IPS-15b (cell line): ENCODE measurements around the gene RBM33.

ENCODE experiments used
- H3K27me3 ChIP-seq: one replicate; pipeline ENCODE4 v1.6.1; 2013; ENCODE audit warnings: low read length; ENCODE audit not compliant: control insufficient read depth, insufficient read depth
- H3K36me3 ChIP-seq: one replicate; pipeline ENCODE4 v1.6.1; 2013; ENCODE audit warnings: low read length; ENCODE audit not compliant: control insufficient read depth, insufficient read depth
- H3K4me1 ChIP-seq: one replicate; pipeline ENCODE4 v1.6.1; 2013; ENCODE audit warnings: mild to moderate bottlenecking, low read length; ENCODE audit not compliant: control insufficient read depth, insufficient read depth
- H3K4me3 ChIP-seq: one replicate; pipeline ENCODE4 v1.5.1; 2013; ENCODE audit warnings: low read depth, low read length
- H3K9ac ChIP-seq: one replicate; pipeline ENCODE4 v1.6.1; 2013; ENCODE audit warnings: low read depth, mild to moderate bottlenecking, low read length
- H3K9me3 ChIP-seq: one replicate; pipeline ENCODE4 v1.6.1; 2013; ENCODE audit warnings: mild to moderate bottlenecking, low read length; ENCODE audit not compliant: control insufficient read depth, insufficient read depth

Gene RBM33

GRCh38 chr7:155788616-155789000 lies 144.1 kb downstream of the RBM33 start:
- Histone ChIP-seq H3K9me3 (no peaks in the 10 kb centered on the region), H3K9ac (no peak overlapping the region), H3K27me3 (peaks cover 10% of the 10 kb centered on the region), H3K4me1 (no peaks in the 10 kb centered on the region), H3K36me3 (no peaks in the 10 kb centered on the region), H3K4me3 (no peak overlapping the region)

GRCh38 chr7:155789001-155789725 lies 144.7 kb downstream of the RBM33 start:
- Histone ChIP-seq H3K9ac (no peak overlapping the region), H3K9me3 (no peaks in the 10 kb centered on the region), H3K4me1 (no peaks in the 10 kb centered on the region), H3K4me3 (no peak overlapping the region), H3K27me3 (peaks cover 10% of the 10 kb centered on the region), H3K36me3 (no peaks in the 10 kb centered on the region)

DNA sequence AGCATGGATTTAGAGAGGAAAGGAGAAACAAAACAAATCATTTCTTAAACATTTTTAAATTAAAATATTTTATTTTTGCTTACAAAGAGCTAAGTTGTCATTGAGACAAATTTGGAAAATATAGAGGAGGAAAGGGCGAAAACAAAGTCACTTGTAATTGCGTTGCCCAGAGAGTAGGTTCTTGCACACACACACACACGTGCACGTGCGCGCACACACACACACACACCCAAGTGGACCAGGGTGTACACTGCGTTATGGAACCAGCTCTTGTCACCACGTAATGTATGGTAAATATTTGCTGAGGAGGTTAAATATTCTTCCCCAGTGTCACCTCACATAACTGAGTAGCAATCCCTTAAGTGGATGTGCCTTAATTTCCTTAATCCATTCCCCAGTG lies 146.2 kb downstream of the RBM33 start:
- Histone ChIP-seq H3K27me3 (peaks cover 8% of the 10 kb centered on the region), H3K36me3 (no peaks in the 10 kb centered on the region), H3K9me3 (no peaks in the 10 kb centered on the region), H3K4me1 (no peaks in the 10 kb centered on the region), H3K4me3 (no peak overlapping the region), H3K9ac (no peak overlapping the region)

DNA sequence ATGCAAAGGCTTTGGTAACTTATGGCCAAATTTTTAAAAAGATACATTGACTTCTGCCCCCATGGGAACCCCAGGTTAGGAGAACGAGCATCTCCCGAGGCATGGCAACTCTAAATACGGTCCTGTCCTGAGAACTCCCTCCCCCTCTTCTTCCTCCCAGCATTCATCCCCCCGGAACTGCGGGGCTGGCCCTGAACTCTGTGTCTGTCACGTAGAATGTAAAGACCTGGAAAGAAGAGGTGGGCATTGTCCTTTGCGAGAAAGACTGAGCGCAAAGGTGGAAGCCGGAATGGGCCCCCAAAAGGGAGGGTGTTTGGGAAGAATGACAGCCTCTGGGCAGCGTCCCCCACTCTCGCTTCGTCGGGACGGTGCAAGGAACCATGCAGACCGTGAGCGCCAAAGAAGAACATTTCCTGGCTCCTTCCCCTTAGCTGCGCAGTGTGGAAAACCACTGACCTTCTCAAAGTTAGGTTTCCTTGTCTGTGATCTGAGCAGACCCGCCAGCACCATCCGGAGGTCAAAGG lies 146.8 kb downstream of the RBM33 start:
- H3K4me3 ChIP-seq = no peak overlapping the region
- no peaks in the 10 kb centered on the region for H3K9me3 ChIP-seq

DNA sequence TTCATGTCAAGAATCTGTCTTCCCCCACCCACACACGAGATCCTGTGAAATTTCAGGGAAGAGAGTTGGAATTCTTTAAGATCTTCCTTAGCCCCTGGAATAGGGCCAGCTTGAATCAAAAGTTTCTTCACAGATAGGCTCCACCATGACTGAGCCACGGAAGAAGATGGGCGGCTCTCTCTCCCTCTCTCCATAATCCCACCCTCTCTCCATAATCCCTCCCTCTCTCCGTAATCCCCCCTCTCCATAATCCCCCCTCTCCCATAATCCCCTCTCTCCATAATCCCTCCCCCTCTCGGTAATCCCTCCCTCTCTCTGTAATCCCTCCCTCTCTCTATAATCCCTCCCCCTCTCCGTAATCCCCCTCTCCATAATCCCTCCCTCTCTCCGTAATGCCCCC lies 147.4 kb downstream of the RBM33 start:
- Histone ChIP-seq H3K36me3 (no peaks in the 10 kb centered on the region), H3K4me3 (no peak overlapping the region), H3K9me3 (no peaks in the 10 kb centered on the region), H3K27me3 (peaks cover 7% of the 10 kb centered on the region), H3K4me1 (no peaks in the 10 kb centered on the region), H3K9ac (no peak overlapping the region)

More for the DNA sequence above, 146.8 kb downstream of the RBM33 start:
- peaks cover 8% of the 10 kb centered on the region for H3K27me3 ChIP-seq
- H3K4me1 ChIP-seq = no peaks in the 10 kb centered on the region
- H3K9ac ChIP-seq = no peak overlapping the region
- no peaks in the 10 kb centered on the region for H3K36me3 ChIP-seq

DNA sequence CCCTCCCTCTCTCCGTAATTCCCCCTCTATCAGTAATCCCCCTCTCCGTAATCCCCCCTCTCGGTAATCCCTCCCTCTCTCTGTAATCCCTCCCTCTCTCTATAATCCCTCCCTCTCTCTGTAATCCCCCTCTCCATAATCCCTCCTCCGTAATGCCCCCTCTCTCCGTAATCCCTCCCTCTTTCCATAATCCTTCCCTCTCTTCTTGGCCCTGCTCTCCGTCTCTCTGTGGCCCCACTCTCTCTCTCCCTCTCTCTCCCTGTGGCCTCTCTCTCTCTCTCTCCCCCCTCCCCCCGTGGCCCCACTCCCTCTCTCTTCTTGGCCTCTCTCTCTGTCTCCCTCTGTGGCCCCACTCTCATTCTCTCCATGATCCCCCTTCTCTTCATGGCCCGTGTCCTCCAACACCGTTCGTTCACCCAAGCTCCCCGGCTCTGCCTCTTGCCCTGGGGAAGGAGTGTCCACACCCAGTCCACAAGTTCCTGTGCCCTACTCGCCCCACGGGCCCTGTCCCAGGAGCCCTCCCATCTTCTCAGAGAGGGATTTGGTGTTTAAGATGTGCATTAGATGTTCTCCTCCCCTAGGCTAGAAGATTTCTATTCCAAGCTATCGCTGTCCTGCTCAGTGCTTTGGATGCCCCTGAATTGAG lies 148.0 kb downstream of the RBM33 start:
- Histone ChIP-seq H3K9me3 (no peaks in the 10 kb centered on the region), H3K27me3 (peaks cover 8% of the 10 kb centered on the region), H3K4me3 (no peak overlapping the region), H3K36me3 (no peaks in the 10 kb centered on the region), H3K4me1 (no peaks in the 10 kb centered on the region), H3K9ac (no peak overlapping the region)

GRCh38 chr7:155792999-155793560 lies 148.6 kb downstream of the RBM33 start:
- Histone ChIP-seq H3K27me3 (peaks cover 14% of the 10 kb centered on the region), H3K36me3 (no peaks in the 10 kb centered on the region), H3K4me3 (no peak overlapping the region), H3K9me3 (no peaks in the 10 kb centered on the region), H3K9ac (no peak overlapping the region), H3K4me1 (no peaks in the 10 kb centered on the region)

DNA sequence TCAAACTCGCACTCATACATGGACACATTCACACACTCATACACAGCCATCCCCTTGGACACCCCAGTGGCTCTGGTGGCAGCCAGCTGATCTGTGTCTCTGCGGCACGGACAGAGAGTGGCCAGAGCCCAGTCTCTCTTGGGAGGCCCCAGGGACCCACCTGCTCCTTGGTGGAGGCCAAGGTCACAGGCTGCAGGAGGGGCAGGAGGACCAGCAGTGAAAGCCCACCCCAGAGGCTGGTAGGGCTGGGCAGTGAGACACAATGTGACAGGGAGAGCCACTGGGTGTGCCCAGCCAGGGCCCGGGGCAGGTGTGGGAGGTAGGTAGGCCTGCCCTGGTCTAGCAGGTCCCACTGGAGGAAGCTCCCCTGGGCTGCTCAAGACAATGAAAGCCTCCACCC lies 149.3 kb downstream of the RBM33 start:
- Histone ChIP-seq H3K4me1 (no peaks in the 10 kb centered on the region), H3K4me3 (no peak overlapping the region), H3K9me3 (no peaks in the 10 kb centered on the region), H3K36me3 (no peaks in the 10 kb centered on the region), H3K27me3 (peaks cover 20% of the 10 kb centered on the region), H3K9ac (no peak overlapping the region)

DNA sequence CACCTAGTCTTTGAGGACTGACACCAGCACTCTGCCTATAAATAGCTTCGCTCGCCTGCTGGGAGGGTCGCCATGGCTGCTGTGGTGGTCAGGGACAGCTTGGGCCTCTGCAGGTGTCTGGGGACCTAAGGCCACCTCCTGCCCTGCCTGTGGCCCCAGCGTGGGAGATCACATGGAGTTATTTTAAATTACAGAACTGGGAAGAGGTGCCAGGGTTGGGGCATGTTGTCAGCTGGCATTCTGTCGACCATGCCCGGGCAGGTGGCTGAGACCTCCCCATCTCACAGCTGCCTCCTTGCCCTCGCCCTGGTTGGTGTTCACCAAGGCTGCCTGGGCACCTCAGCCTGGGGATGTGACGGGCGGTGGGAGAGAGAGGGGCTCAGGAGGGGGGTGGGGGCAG lies 149.7 kb downstream of the RBM33 start:
- H3K9me3 ChIP-seq = no peaks in the 10 kb centered on the region
- no peak overlapping the region for H3K9ac ChIP-seq
- H3K36me3 ChIP-seq = no peaks in the 10 kb centered on the region
- H3K4me1 ChIP-seq = no peaks in the 10 kb centered on the region
- peaks cover 25% of the 10 kb centered on the region for H3K27me3 ChIP-seq
- no peak overlapping the region for H3K4me3 ChIP-seq

- Histone ChIP-seq H3K27me3 (peaks cover 37% of the 10 kb centered on the region), H3K9me3 (no peaks in the 10 kb centered on the region), H3K4me1 (no peaks in the 10 kb centered on the region), H3K36me3 (no peaks in the 10 kb centered on the region), H3K9ac (no peak overlapping the region), H3K4me3 (no peak overlapping the region)
Measured at GRCh38 chr7:155795401-155795800, 150.9 kb downstream of the RBM33 start.

GRCh38 chr7:155795951-155796350 lies 151.5 kb downstream of the RBM33 start:
- peaks cover 43% of the 10 kb centered on the region for H3K27me3 ChIP-seq
- H3K36me3 ChIP-seq = no peaks in the 10 kb centered on the region
- H3K4me3 ChIP-seq = no peak overlapping the region

More at GRCh38 chr7:155795951-155796350, 151.5 kb downstream of the RBM33 start:
- Histone ChIP-seq H3K9me3 (no peaks in the 10 kb centered on the region), H3K4me1 (no peaks in the 10 kb centered on the region), H3K9ac (no peak overlapping the region)
